ENCODE measurements around the gene MID1IP1.

Gene MID1IP1

GRCh38 chrX:38848671-38849455 lies 47.6 kb downstream of the MID1IP1 start:
- TF ChIP-seq, protein P1, sequence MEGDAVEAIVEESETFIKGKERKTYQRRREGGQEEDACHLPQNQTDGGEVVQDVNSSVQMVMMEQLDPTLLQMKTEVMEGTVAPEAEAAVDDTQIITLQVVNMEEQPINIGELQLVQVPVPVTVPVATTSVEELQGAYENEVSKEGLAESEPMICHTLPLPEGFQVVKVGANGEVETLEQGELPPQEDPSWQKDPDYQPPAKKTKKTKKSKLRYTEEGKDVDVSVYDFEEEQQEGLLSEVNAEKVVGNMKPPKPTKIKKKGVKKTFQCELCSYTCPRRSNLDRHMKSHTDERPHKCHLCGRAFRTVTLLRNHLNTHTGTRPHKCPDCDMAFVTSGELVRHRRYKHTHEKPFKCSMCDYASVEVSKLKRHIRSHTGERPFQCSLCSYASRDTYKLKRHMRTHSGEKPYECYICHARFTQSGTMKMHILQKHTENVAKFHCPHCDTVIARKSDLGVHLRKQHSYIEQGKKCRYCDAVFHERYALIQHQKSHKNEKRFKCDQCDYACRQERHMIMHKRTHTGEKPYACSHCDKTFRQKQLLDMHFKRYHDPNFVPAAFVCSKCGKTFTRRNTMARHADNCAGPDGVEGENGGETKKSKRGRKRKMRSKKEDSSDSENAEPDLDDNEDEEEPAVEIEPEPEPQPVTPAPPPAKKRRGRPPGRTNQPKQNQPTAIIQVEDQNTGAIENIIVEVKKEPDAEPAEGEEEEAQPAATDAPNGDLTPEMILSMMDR (IDR thresholded peaks at IDR 0.05; ENCODE audit: insufficient read depth, low read depth, low read length, missing control alignments), result no peak
- no peak for DNase-seq (ENCODE audit: low read depth)
- H3K4me3 ChIP-seq (ENCODE audit: low read length), result no peak overlapping the region

GRCh38 chrX:38850807-38851544 lies 49.7 kb downstream of the MID1IP1 start:
- no peak for DNase-seq (ENCODE audit: low read depth)
- TF ChIP-seq, protein P1 (IDR thresholded peaks at IDR 0.05; ENCODE audit: insufficient read depth, low read depth, low read length, missing control alignments), result no peak
- no peak overlapping the region for H3K4me3 ChIP-seq (ENCODE audit: low read length)

DNA sequence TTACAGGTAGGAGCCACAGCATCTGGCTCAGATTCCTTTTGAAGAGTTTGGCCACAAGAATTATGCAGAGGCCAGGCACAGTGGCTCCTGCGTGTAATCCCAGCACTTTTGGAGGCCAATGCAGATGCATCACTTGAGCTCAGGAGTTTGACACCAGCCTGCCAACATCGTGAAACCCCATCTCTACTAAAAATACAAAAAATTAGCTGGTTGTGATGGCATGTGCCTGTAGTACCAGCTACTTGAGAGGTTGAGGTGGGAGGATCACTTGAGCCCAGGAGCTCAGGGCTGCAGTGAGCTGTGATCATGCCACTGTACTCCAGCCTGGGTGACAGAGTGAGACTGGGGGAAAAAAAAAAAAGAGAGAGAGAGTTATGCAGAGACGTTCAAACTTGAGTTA lies 53.0 kb downstream of the MID1IP1 start:
- no peak overlapping the region for H3K4me3 ChIP-seq (ENCODE audit: low read length)
- DNase-seq (ENCODE audit: low read depth), result no peak
- TF ChIP-seq, protein P1 (IDR thresholded peaks at IDR 0.05; ENCODE audit: insufficient read depth, low read depth, low read length, missing control alignments), result no peak
